Breast epithelium (tissue), 4 donors: ENCODE data around the gene TGFB2. TPM values are rescaled to one million over a fixed set of nuclear protein-coding genes. Genes with fewer than 3 reads are reported as not detected.
A peak's percentile ranks its signal among the peaks of the same experiment; 100 is the strongest.

ENCODE experiments used
- DNase-seq, 2 donors: peaks; one replicate each; pipeline ENCODE4 v3.0.0-alpha.2; 2019; ENCODE audit warnings: low spot score in 2 of 2
- H3K27ac ChIP-seq, 2 donors: fragments of 200-600 bp; sonication (generic) in 1 of 2; one replicate each; pipeline ENCODE4 v1.5.1; 2016 to 2019; ENCODE audit warnings: mild to moderate bottlenecking in 1 of 2
- H3K27me3 ChIP-seq, 2 donors: fragments of 200-600 bp; sonication (generic) in 1 of 2; one replicate each; pipeline versions ENCODE4 v1.5.1 to v1.6.0; 2017 to 2019; ENCODE audit warnings: control low read depth in 1 of 2, mild to moderate bottlenecking in 1 of 2
- H3K36me3 ChIP-seq: fragments of 200-600 bp; one replicate; pipeline ENCODE4 v1.5.1; 2019
- H3K4me1 ChIP-seq, 2 donors: fragments of 200-600 bp; sonication (generic); one replicate each; pipeline ENCODE4 v1.5.1; 2016 to 2019; ENCODE audit warnings: control low read depth in 1 of 2
- H3K4me3 ChIP-seq, 3 donors: fragments of 200-600 bp; sonication (generic); 1 replicate in 2 of 3; 2 replicates in 1 of 3; pipeline ENCODE4 v1.5.1; 2016 to 2019; ENCODE audit warnings: mild to moderate bottlenecking in 3 of 3, moderate library complexity in 2 of 3
- H3K9me3 ChIP-seq, 2 donors: fragments of 200-600 bp; sonication (generic) in 1 of 2; one replicate each; pipeline ENCODE4 v1.5.1; 2016 to 2019; ENCODE audit warnings: control low read depth in 1 of 2
- CTCF ChIP-seq, 3 donors: fragments of 450-650 bp; IDR thresholded peaks; one replicate each; pipeline ENCODE4 v1.5.1; 2016 to 2017; ENCODE audit warnings: antibody characterized with exemption in 3 of 3, mild to moderate bottlenecking in 3 of 3, moderate library complexity in 3 of 3
- POLR2A ChIP-seq: fragments of 450-650 bp; IDR thresholded peaks from one replicate; pipeline ENCODE4 v1.6.1; 2016; ENCODE audit warnings: antibody characterized with exemption, mild to moderate bottlenecking, moderate library complexity
- POLR2AphosphoS5 ChIP-seq, 3 donors: sonication (generic); formaldehyde crosslinking; IDR thresholded peaks; one replicate each; pipeline ENCODE4 v1.6.1; 2017; ENCODE audit warnings: antibody characterized with exemption in 3 of 3
- intact Hi-C: fragments of 100-400 bp; cut with DNase I; formaldehyde crosslinking; loops from one replicate; pipeline ENCODE4 v1.15.1; 2023; ENCODE audit warnings: low total_unique reads
- total RNA-seq, 3 donors: library from RNA; depleted of rRNA; stranded (reverse); fragments of >200 nt; gene quantifications; one replicate each; pipeline ENCODE4 v1.1.0, GENCODE V29; 2016

TGFB2 gene
- total RNA-seq, 3 donors from 2014 or later: 1.6 to 10.2 (median 9.5) TPM

DNA sequence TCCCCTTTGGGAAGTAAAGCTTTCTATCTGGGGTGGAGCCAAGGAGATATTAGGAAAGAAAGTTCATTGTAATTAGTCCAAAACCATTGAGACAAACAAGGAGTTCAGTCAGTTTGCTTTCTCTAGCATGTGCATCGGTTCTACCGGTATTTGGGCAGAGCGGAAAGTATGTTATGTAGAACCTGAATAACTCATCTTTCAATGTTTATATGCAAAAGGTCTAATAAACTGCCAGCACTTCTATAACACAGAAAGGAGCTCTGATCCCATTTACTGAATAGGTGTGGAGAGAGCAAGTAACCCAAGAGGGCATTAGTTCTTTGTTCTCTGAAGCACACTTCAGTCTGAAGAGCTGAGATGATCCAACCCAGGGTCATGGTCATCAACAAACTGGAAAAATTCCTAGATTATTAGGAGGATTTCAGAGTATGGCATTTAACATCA lies 3.5 kb downstream of the TGFB2 start:
- no peaks in the 10 kb centered on the region for H3K9me3 ChIP-seq
- no peaks in the 10 kb centered on the region for H3K36me3 ChIP-seq
- no peak for TF ChIP-seq CTCF (IDR thresholded peaks at IDR 0.05)
- no peak for TF ChIP-seq POLR2A
- no peak for TF ChIP-seq POLR2AphosphoS5 (IDR thresholded peaks at IDR 0.05)
- no peaks in the 10 kb centered on the region for H3K27me3 ChIP-seq
- H3K4me3 ChIP-seq: peak overlapping the region in 2 of 3 donors; percentile 78 to 86
- intact Hi-C loops: no loop called here
- H3K4me1 ChIP-seq: no peaks in the 10 kb centered on the region
- DNase-seq: no peak
- peak overlapping the region in 1 of 2 donors; percentile 89 for H3K27ac ChIP-seq

DNA sequence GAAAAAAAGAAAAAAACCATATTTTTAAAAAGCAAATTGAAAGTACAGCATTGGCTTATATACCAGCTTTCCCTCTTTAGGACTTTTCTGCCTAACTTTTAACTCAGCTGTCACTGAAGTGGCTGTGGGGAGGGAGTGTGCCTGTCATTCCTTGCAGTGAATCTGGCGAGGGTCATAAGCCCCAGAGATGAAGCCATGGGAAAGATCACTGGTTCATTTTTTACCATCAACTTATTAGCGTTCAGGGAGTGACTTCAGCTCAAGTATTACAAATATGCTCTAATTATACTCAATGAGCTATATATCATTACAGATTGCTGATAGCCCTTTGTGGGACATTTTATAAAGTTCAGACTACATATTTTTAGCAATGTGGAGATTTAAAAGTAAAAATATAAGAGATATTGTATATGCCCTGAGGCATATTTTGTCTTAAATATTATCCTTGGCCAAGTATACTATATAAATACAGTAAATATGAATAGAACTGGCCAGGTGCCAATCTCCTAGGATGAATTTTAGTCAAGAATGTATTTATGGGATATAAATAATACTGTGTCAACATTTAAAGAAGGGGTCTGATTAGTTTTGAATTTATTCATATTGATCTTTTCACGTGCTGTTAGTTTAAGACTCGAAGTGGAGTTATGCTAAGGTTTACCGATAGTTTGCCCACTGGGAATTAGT lies 4.4 kb downstream of the TGFB2 start:
- peak overlapping the region; percentile 45 to 89 for H3K27ac ChIP-seq
- DNase-seq: no peak

DNA sequence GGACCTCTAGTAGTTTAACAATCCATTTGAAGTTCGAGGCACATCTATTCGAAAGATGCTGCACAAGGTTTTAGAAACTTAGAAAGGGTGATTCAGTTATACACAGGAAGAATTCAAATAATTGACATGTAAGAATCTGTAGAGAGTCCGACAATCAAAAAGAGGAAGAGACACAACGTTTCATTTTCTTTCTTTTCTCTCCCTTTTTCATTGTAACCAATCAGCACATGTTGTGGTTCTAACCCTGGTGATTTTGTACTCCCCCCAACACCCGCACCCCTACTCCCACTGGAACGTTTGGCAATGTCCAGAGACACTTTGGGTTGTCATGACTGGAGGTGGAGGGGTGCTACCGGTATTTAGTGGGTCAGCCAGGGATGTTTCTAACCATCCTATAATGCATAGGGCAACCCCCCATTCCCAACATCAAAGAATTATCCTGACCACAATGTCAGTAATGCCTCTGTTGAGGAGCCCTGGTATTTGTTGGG lies 4.9 kb downstream of the TGFB2 start:
- no peaks in the 10 kb centered on the region for H3K9me3 ChIP-seq
- TF ChIP-seq POLR2A (no peak), POLR2AphosphoS5 (IDR thresholded peaks at IDR 0.05) (no peak), CTCF (IDR thresholded peaks at IDR 0.05) (no peak)
- H3K36me3 ChIP-seq: no peaks in the 10 kb centered on the region
- no peaks in the 10 kb centered on the region for H3K27me3 ChIP-seq
- H3K27ac ChIP-seq: peak overlapping the region; percentile 45 to 89
- no peak for DNase-seq
- H3K4me1 ChIP-seq: no peaks in the 10 kb centered on the region
- H3K4me3 ChIP-seq: peak overlapping the region in 2 of 3 donors; percentile 9 to 78
- intact Hi-C loops: no loop called here

More for the DNA sequence above, 4.4 kb downstream of the TGFB2 start:
- Histone ChIP-seq H3K36me3 (no peaks in the 10 kb centered on the region), H3K4me3 (peak overlapping the region in 2 of 3 donors; percentile 9 to 78), H3K4me1 (no peaks in the 10 kb centered on the region), H3K27me3 (no peaks in the 10 kb centered on the region), H3K9me3 (no peaks in the 10 kb centered on the region)
- intact Hi-C loops: no loop called here
- no peak for TF ChIP-seq POLR2AphosphoS5 (IDR thresholded peaks at IDR 0.05)
- TF ChIP-seq CTCF (IDR thresholded peaks at IDR 0.05): no peak
- no peak for TF ChIP-seq POLR2A

DNA sequence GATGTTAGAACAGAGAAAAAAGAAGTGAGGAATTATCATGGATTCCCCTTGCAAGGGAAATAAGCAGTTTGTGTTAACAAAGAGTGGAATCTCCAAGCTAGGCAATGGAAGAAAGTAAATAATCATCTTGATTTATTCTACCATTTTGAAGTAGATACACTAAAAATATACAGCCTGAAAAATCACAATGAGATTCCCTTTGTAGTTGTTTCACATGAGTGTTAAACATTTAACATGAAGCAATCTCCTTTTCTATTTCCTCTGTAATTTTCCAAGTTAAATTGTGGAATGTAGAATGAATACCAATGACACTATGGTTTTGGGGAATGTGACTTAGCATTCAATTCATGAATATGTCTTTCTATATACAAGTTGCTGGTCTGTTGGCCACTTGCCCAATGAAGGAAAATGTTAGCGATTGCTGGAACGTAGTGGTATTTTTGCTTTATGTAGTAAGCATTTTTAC lies 5.7 kb downstream of the TGFB2 start:
- H3K9me3 ChIP-seq: no peaks in the 10 kb centered on the region
- H3K36me3 ChIP-seq: no peaks in the 10 kb centered on the region
- intact Hi-C loops: no loop called here
- peak overlapping the region; percentile 23 to 47 (median 29) for H3K4me3 ChIP-seq
- DNase-seq: no peak
- TF ChIP-seq POLR2A (no peak), POLR2AphosphoS5 (IDR thresholded peaks at IDR 0.05) (no peak), CTCF (IDR thresholded peaks at IDR 0.05) (no peak)
- H3K4me1 ChIP-seq: no peaks in the 10 kb centered on the region
- H3K27me3 ChIP-seq: no peaks in the 10 kb centered on the region
- H3K27ac ChIP-seq: peak overlapping the region; percentile 18 to 45

- TF ChIP-seq POLR2AphosphoS5 (IDR thresholded peaks at IDR 0.05): peak in 2 of 3 donors; percentile 9 to 34
- TF ChIP-seq POLR2A: no peak
- TF ChIP-seq CTCF (IDR thresholded peaks at IDR 0.05): peak in 2 of 3 donors; percentile 17 to 27
- peak overlapping the region; percentile 23 to 47 (median 29) for H3K4me3 ChIP-seq
- DNase-seq: no peak
- H3K27ac ChIP-seq: peak overlapping the region; percentile 18 to 45
- no peaks in the 10 kb centered on the region for H3K36me3 ChIP-seq
- no peaks in the 10 kb centered on the region for H3K9me3 ChIP-seq
- H3K4me1 ChIP-seq: no peaks in the 10 kb centered on the region
- intact Hi-C loops: no loop called here
- H3K27me3 ChIP-seq: no peaks in the 10 kb centered on the region
Measured at GRCh38 chr1:218351391-218352074, 6.4 kb downstream of the TGFB2 start.
